G401.6 (cell line): ENCODE data around the gene ABCC3.
"Not testable (repeated sequence)": the region's sequence is repeated elsewhere in the genome, so short reads cannot be mapped to it uniquely, and the experiment has no call there.

Experiments
- FAIRE-seq: peaks from 2 replicates; lab custom pipeline; 2012; peaks lifted over from hg19 to GRCh38; lab: Jason Lieb, UNC

Gene ABCC3

GRCh38 chr17:50668838-50669581, 34.3 kb downstream of the ABCC3 start:
- FAIRE-seq: no peak

- FAIRE-seq: no peak
Measured at GRCh38 chr17:50672071-50672470, 37.4 kb downstream of the ABCC3 start.

GRCh38 chr17:50672831-50673551, 38.3 kb downstream of the ABCC3 start:
- FAIRE-seq: no peak

GRCh38 chr17:50675190-50675589, 40.5 kb downstream of the ABCC3 start:
- no peak for FAIRE-seq

- FAIRE-seq: no peak
Measured at GRCh38 chr17:50675627-50676026, 40.9 kb downstream of the ABCC3 start.

- FAIRE-seq: no peak
Measured at GRCh38 chr17:50676065-50676975, 41.6 kb downstream of the ABCC3 start.

GRCh38 chr17:50677851-50678375, 43.2 kb downstream of the ABCC3 start:
- no peak for FAIRE-seq

- FAIRE-seq: no peak
Measured at GRCh38 chr17:50679008-50679544, 44.4 kb downstream of the ABCC3 start.

- FAIRE-seq: no peak
Measured at GRCh38 chr17:50680126-50680525, 45.4 kb downstream of the ABCC3 start.

GRCh38 chr17:50680543-50681262, 46.0 kb downstream of the ABCC3 start:
- not testable (repeated sequence) for FAIRE-seq

- no peak for FAIRE-seq
Measured at GRCh38 chr17:50681263-50682200, 46.9 kb downstream of the ABCC3 start.

- FAIRE-seq: no peak
Measured at GRCh38 chr17:50682441-50682840, 47.8 kb downstream of the ABCC3 start.

- FAIRE-seq: no peak
Measured at GRCh38 chr17:50682938-50683337, 48.3 kb downstream of the ABCC3 start.

GRCh38 chr17:50683434-50684287, 49.0 kb downstream of the ABCC3 start:
- FAIRE-seq: no peak

- no peak for FAIRE-seq
Measured at GRCh38 chr17:50684288-50684611, 49.6 kb downstream of the ABCC3 start.

GRCh38 chr17:50684612-50685333, 50.1 kb downstream of the ABCC3 start:
- no peak for FAIRE-seq

GRCh38 chr17:50685334-50685665, 50.6 kb downstream of the ABCC3 start:
- no peak for FAIRE-seq

GRCh38 chr17:50685691-50686493, 51.2 kb downstream of the ABCC3 start:
- FAIRE-seq: no peak
